Neural cell (in vitro differentiated cells): ENCODE results near the gene GPANK1. TPM values are rescaled to one million over a fixed set of nuclear protein-coding genes. Genes with fewer than 3 reads are reported as not detected.

Experiments
- H2AFZ ChIP-seq: fragments of 200-600, 300-800 bp; sonication (generic), shearing (Covaris generic); 2 replicates; pipeline ENCODE4 v1.6.0; 2014; ENCODE audit warnings: low read depth, mild to moderate bottlenecking, antibody characterized with exemption, low read length, moderate library complexity
- H3F3A ChIP-seq: fragments of 200-600 bp; shearing (Covaris generic); 2 replicates; pipeline ENCODE4 v1.6.1; 2016; ENCODE audit warnings: mild to moderate bottlenecking, moderate library complexity, mixed read lengths, antibody characterized with exemption, low read length; ENCODE audit not compliant: insufficient read depth, poor library complexity, severe bottlenecking
- H3K27ac ChIP-seq: fragments of 200-600, 300-800 bp; sonication (generic), shearing (Covaris generic); 2 replicates; pipeline ENCODE4 v1.5.1; 2014; ENCODE audit warnings: mild to moderate bottlenecking, low read length, moderate library complexity
- H3K27me3 ChIP-seq: fragments of 300-800, 200-600 bp; sonication (generic), shearing (Covaris generic); 2 replicates; pipeline ENCODE4 v1.6.0; 2014; ENCODE audit warnings: mild to moderate bottlenecking, low read depth, low read length, moderate library complexity; ENCODE audit not compliant: insufficient read depth
- H3K36me3 ChIP-seq: fragments of 300-800, 200-600 bp; sonication (generic), shearing (Covaris generic); 2 replicates; pipeline ENCODE4 v1.5.1; 2014; ENCODE audit warnings: mild to moderate bottlenecking, antibody characterized with exemption, low read length, moderate library complexity; ENCODE audit not compliant: insufficient read depth
- H3K4me2 ChIP-seq: fragments of 300-800, 200-600 bp; sonication (generic), shearing (Covaris generic); 2 replicates; pipeline ENCODE4 v1.6.0; 2014; ENCODE audit warnings: mild to moderate bottlenecking, low read length
- H3K4me3 ChIP-seq: fragments of 300-800, 200-600 bp; sonication (generic), shearing (Covaris generic); 2 replicates; pipeline ENCODE4 v1.5.1; 2014; ENCODE audit warnings: mild to moderate bottlenecking, low read length, moderate library complexity
- H3K79me2 ChIP-seq: fragments of 200-600 bp; shearing (Covaris generic); replicated peaks from 2 replicates; pipeline ENCODE4 v1.6.0; 2014; ENCODE audit warnings: mild to moderate bottlenecking, low read length, moderate library complexity; ENCODE audit not compliant: insufficient read depth
- H3K9ac ChIP-seq: fragments of 300-800, 200-600 bp; sonication (generic), shearing (Covaris generic); 2 replicates; pipeline ENCODE4 v1.6.1; 2016; ENCODE audit warnings: mild to moderate bottlenecking, low read length, mixed read lengths
- H3K9me2 ChIP-seq: fragments of 200-600 bp; shearing (Covaris generic); 2 replicates; pipeline ENCODE4 v1.6.1; 2016; ENCODE audit warnings: mild to moderate bottlenecking, low read length, mixed read lengths; ENCODE audit not compliant: insufficient read depth
- H3K9me3 ChIP-seq: fragments of 200-600, 300-800 bp; sonication (generic), shearing (Covaris generic); 2 replicates; pipeline ENCODE4 v1.6.1; 2016; ENCODE audit warnings: mild to moderate bottlenecking, mixed run types, low read length, moderate library complexity, mixed read lengths
- H4K20me1 ChIP-seq: fragments of 200-600 bp; shearing (Covaris generic); 2 replicates; pipeline ENCODE4 v1.6.1; 2016; ENCODE audit warnings: mild to moderate bottlenecking, mixed run types; ENCODE audit not compliant: insufficient read depth
- CTCF ChIP-seq: fragments of 450-650 bp; IDR thresholded peaks from 2 replicates; pipeline ENCODE4 v1.5.1; 2014; ENCODE audit warnings: antibody characterized with exemption, mild to moderate bottlenecking, moderate library complexity; ENCODE audit not compliant: poor library complexity, severe bottlenecking
- EP300 ChIP-seq: fragments of 450-650 bp; conservative IDR thresholded peaks from 2 replicates; pipeline ENCODE4 v1.6.1; 2014; ENCODE audit warnings: antibody characterized with exemption, mild to moderate bottlenecking, moderate library complexity; ENCODE audit not compliant: poor library complexity, severe bottlenecking
- EZH2 ChIP-seq: fragments of 200-600, 300-800 bp; shearing (Covaris generic), sonication (generic); IDR thresholded peaks from 2 replicates; pipeline ENCODE4 v1.6.1; 2014; ENCODE audit warnings: antibody characterized with exemption, low read length, borderline replicate concordance, mild to moderate bottlenecking; ENCODE audit not compliant: insufficient read depth, poor library complexity, severe bottlenecking
- MXI1 ChIP-seq: fragments of 450-650 bp; conservative IDR thresholded peaks from 2 replicates; pipeline ENCODE4 v1.6.1; 2014; ENCODE audit warnings: antibody characterized with exemption, mild to moderate bottlenecking; ENCODE audit not compliant: poor library complexity, severe bottlenecking
- POLR2AphosphoS5 ChIP-seq: IDR thresholded peaks from 2 replicates; pipeline ENCODE4 v1.6.1; 2012
- RAD21 ChIP-seq: fragments of 450-650 bp; conservative IDR thresholded peaks from 2 replicates; pipeline ENCODE4 v1.6.1; 2014; ENCODE audit warnings: antibody characterized with exemption, mild to moderate bottlenecking, moderate library complexity
- REST ChIP-seq: IDR thresholded peaks from 2 replicates; pipeline ENCODE4 v1.6.1; 2012; ENCODE audit warnings: borderline replicate concordance
- SMC3 ChIP-seq: fragments of 450-650 bp; conservative IDR thresholded peaks from 2 replicates; pipeline ENCODE4 v1.6.1; 2014; ENCODE audit warnings: antibody characterized with exemption, mild to moderate bottlenecking, moderate library complexity; ENCODE audit not compliant: poor library complexity
- TAF1 ChIP-seq: IDR thresholded peaks from 2 replicates; pipeline ENCODE4 v1.6.1; 2012; ENCODE audit warnings: low read depth
- polyA plus RNA-seq: library from polyadenylated mRNA; depleted of rRNA; stranded (reverse); fragments of >200 nt; gene quantifications from 2 replicates; pipeline ENCODE4 v1.2.3, GENCODE V29; 2014
- small RNA-seq, 3 experiments: library from RNA; depleted of rRNA; stranded (forward); fragments of <200 nt; gene quantifications; one replicate each; pipeline ENCODE3, GENCODE V24; 2012

The GPANK1 gene
- polyA plus RNA-seq, 1 donor from 2014 or later: 18.4 TPM

DNA sequence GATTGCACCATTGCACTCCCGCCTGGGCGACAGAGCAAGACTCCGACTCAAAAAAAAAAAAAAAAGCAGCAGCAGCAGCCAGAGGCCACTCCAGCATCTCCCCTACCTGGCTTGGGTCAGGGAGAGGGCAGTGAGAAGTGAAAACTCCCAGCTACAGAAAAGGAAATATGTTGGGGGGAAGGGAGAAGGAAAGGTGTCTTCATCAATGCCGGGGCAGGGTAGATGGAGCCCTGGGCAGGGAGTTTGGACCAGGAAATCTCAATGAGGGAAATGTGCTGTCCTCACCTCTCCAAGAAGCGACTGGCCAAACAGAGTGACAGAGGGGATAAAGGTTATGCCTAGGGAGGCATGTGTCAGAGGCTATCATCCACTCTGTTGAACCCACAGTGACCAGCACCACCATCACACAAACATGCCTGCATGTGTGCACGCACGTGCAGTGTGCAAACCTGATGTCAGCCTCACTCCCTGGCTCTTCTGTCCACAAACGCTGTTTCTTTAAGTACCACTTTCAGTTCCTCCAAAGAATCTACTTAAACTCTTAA, 50.6 kb downstream of the GPANK1 start:
- Histone ChIP-seq H3F3A (no peaks in the 10 kb centered on the region), H3K27me3 (no peaks in the 10 kb centered on the region), H2AFZ (no peak overlapping the region), H3K4me3 (no peak overlapping the region), H3K4me2 (no peak overlapping the region), H3K9ac (no peak overlapping the region), H3K9me3 (no peaks in the 10 kb centered on the region), H3K79me2 (no peaks in the 10 kb centered on the region), H4K20me1 (no peaks in the 10 kb centered on the region), H3K36me3 (no peaks in the 10 kb centered on the region), H3K27ac (no peak overlapping the region), H3K9me2 (no peaks in the 10 kb centered on the region)
- TF ChIP-seq EP300 (no peak), RAD21 (no peak), POLR2AphosphoS5 (no peak), TAF1 (no peak), MXI1 (no peak), REST (no peak), CTCF (no peak), SMC3 (no peak), EZH2 (no peak)

Small RNAs within 50 kb of the gene (small RNA-seq; reads per million reads assigned to genes)
- 0 to 0.03 (median 0) reads per million in 3 experiments for gene MIR4646
- gene MIR6832: 20.4 to 86.2 (median 76.3) reads per million in 3 experiments
- gene RF00019: 0 to 1.2 (median 0) reads per million in 3 experiments
- gene SNORA38: 216 to 884 (median 224) reads per million in 3 experiments
- 0 reads per million in 3 experiments for gene UQCRHP1

Other genes starting within 250 kb of the GPANK1 start
- gene MICB, start 166.9 kb downstream of the GPANK1 start, polyA plus RNA-seq: 0.14 TPM in 1 of 2 replicates, not detected in the other
- gene MCCD1, start 136.0 kb downstream of the GPANK1 start, polyA plus RNA-seq: not detected in 2 replicates
- 313 and 371 TPM in 2 replicates for gene DDX39B, start 123.0 kb downstream of the GPANK1 start, polyA plus RNA-seq
- 56.7 and 76.7 TPM in 2 replicates for gene ATP6V1G2, start 118.4 kb downstream of the GPANK1 start, polyA plus RNA-seq
- 88.7 and 92.8 TPM in 2 replicates for gene NFKBIL1, start 117.4 kb downstream of the GPANK1 start, polyA plus RNA-seq
- gene LTA, start 92.7 kb downstream of the GPANK1 start, polyA plus RNA-seq: 0.56 TPM in 1 of 2 replicates, not detected in the other
- not detected in 2 replicates for gene TNF, start 89.4 kb downstream of the GPANK1 start, polyA plus RNA-seq
- gene LTB, start 82.6 kb downstream of the GPANK1 start, polyA plus RNA-seq: not detected in 2 replicates
- gene LST1, start 78.7 kb downstream of the GPANK1 start, polyA plus RNA-seq: not detected in 2 replicates
- not detected in 2 replicates for gene NCR3, start 72.0 kb downstream of the GPANK1 start, polyA plus RNA-seq
- gene AIF1, start 49.8 kb downstream of the GPANK1 start, polyA plus RNA-seq: not detected in 2 replicates
- gene PRRC2A, start 44.3 kb downstream of the GPANK1 start, polyA plus RNA-seq: 39.9 and 51.0 TPM in 2 replicates
- 203 and 204 TPM in 2 replicates for gene BAG6, start 12.3 kb downstream of the GPANK1 start, polyA plus RNA-seq
- gene APOM, start 9.1 kb downstream of the GPANK1 start, polyA plus RNA-seq: 1.3 and 4.4 TPM in 2 replicates
- 17.2 and 24.3 TPM in 2 replicates for gene C6orf47, start 4.2 kb downstream of the GPANK1 start, polyA plus RNA-seq
- 130 and 135 TPM in 2 replicates for gene CSNK2B, start 1.1 kb upstream of the GPANK1 start, polyA plus RNA-seq
- 4.0 and 7.7 TPM in 2 replicates for gene LY6G5B, start 5.0 kb upstream of the GPANK1 start, polyA plus RNA-seq
- gene LY6G5C, start 16.1 kb upstream of the GPANK1 start, polyA plus RNA-seq: 13.4 and 26.6 TPM in 2 replicates
- gene ABHD16A, start 38.3 kb upstream of the GPANK1 start, polyA plus RNA-seq: 130 and 154 TPM in 2 replicates
- not detected in 2 replicates for gene LY6G6F, start 41.9 kb upstream of the GPANK1 start, polyA plus RNA-seq
- not detected in 2 replicates for gene LY6G6D, start 50.4 kb upstream of the GPANK1 start, polyA plus RNA-seq
- 0.78 and 0.88 TPM in 2 replicates for gene LY6G6C, start 56.7 kb upstream of the GPANK1 start, polyA plus RNA-seq
- not detected in 2 replicates for gene MPIG6B, start 58.4 kb upstream of the GPANK1 start, polyA plus RNA-seq
- 386 and 410 TPM in 2 replicates for gene DDAH2, start 64.3 kb upstream of the GPANK1 start, polyA plus RNA-seq
- gene CLIC1, start 71.5 kb upstream of the GPANK1 start, polyA plus RNA-seq: 5.5 and 5.7 TPM in 2 replicates
- 5.1 and 7.8 TPM in 2 replicates for gene MSH5, start 75.0 kb upstream of the GPANK1 start, polyA plus RNA-seq
- 1.3 TPM in 1 of 2 replicates, not detected in the other for gene SAPCD1, start 97.7 kb upstream of the GPANK1 start, polyA plus RNA-seq
- gene VWA7, start 112.3 kb upstream of the GPANK1 start, polyA plus RNA-seq: 5.3 and 5.7 TPM in 2 replicates
- 40.9 and 49.4 TPM in 2 replicates for gene VARS1, start 130.8 kb upstream of the GPANK1 start, polyA plus RNA-seq
- 68.5 and 87.6 TPM in 2 replicates for gene LSM2, start 142.0 kb upstream of the GPANK1 start, polyA plus RNA-seq
- gene HSPA1L, start 150.3 kb upstream of the GPANK1 start, polyA plus RNA-seq: 1.6 and 2.6 TPM in 2 replicates
- gene HSPA1A, start 150.5 kb upstream of the GPANK1 start, polyA plus RNA-seq: 50.9 and 54.5 TPM in 2 replicates
- 120 and 128 TPM in 2 replicates for gene HSPA1B, start 162.7 kb upstream of the GPANK1 start, polyA plus RNA-seq
- 40.9 and 47.0 TPM in 2 replicates for gene NEU1, start 197.8 kb upstream of the GPANK1 start, polyA plus RNA-seq
- 0.09 and 0.46 TPM in 2 replicates for gene SLC44A4, start 214.0 kb upstream of the GPANK1 start, polyA plus RNA-seq
- 102 and 121 TPM in 2 replicates for gene EHMT2, start 232.7 kb upstream of the GPANK1 start, polyA plus RNA-seq
- gene ZBTB12, start 237.1 kb upstream of the GPANK1 start, polyA plus RNA-seq: 19.2 and 21.4 TPM in 2 replicates